ENCODE results near the gene PTPRM. TPM values are rescaled to one million over a fixed set of nuclear protein-coding genes. Genes with fewer than 3 reads are reported as not detected.

Gene PTPRM
- total and polyA plus RNA-seq, 4 donors: 9.2 to 23.0 (median 12.7) TPM

DNA sequence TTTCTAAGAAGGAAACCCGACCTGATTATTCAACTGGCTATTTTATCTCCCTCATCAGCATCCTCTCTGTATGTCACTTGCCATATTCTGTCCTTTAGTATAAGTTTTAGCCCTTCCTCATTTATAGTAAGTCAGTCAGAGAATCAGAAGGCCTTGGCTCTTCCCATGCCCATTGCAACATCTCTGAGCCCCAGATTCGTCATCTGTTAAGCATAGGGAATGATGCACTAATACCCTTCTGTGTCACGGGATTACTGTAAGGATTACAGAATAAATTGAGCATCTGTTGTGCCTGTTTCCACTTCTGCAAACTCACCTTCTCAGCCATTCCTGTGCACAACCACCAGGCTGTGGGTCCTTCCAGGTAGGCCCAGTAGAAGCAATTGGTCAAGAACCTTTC lies 784.0 kb downstream of the PTPRM start:
- H3K4me3 ChIP-seq (ENCODE audit: low read depth in 1 of 3, low read length in 3 of 3): no peak overlapping the region
- H3K27ac ChIP-seq (ENCODE audit: low read depth in 1 of 2, low read length in 2 of 2): no peak overlapping the region
- TF ChIP-seq RAD21 (IDR thresholded peaks at IDR 0.05) (no peak), GABPA (IDR thresholded peaks at IDR 0.05 in 1 of 2, conservative IDR thresholded peaks at IDR 0.05 in 1 of 2) (no peak), YY1 (IDR thresholded peaks at IDR 0.05) (no peak), FOXA2 (IDR thresholded peaks at IDR 0.05) (no peak), JUND (IDR thresholded peaks at IDR 0.05) (no peak), MAX (IDR thresholded peaks at IDR 0.05) (no peak), EGR1 (IDR thresholded peaks at IDR 0.05; ENCODE audit: low read depth in 2 of 2) (no peak), FOXA1 (IDR thresholded peaks at IDR 0.05) (no peak), HNF4G (IDR thresholded peaks at IDR 0.05) (no peak), TAF1 (conservative IDR thresholded peaks at IDR 0.05) (no peak), RXRA (IDR thresholded peaks at IDR 0.05) (no peak), HNF4A (conservative IDR thresholded peaks at IDR 0.05) (no peak)
- TF ChIP-seq, protein P1, sequence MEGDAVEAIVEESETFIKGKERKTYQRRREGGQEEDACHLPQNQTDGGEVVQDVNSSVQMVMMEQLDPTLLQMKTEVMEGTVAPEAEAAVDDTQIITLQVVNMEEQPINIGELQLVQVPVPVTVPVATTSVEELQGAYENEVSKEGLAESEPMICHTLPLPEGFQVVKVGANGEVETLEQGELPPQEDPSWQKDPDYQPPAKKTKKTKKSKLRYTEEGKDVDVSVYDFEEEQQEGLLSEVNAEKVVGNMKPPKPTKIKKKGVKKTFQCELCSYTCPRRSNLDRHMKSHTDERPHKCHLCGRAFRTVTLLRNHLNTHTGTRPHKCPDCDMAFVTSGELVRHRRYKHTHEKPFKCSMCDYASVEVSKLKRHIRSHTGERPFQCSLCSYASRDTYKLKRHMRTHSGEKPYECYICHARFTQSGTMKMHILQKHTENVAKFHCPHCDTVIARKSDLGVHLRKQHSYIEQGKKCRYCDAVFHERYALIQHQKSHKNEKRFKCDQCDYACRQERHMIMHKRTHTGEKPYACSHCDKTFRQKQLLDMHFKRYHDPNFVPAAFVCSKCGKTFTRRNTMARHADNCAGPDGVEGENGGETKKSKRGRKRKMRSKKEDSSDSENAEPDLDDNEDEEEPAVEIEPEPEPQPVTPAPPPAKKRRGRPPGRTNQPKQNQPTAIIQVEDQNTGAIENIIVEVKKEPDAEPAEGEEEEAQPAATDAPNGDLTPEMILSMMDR (IDR thresholded peaks at IDR 0.05; ENCODE audit: low read depth, low read length, missing input control): no peak
- TF ChIP-seq, protein P2, sequence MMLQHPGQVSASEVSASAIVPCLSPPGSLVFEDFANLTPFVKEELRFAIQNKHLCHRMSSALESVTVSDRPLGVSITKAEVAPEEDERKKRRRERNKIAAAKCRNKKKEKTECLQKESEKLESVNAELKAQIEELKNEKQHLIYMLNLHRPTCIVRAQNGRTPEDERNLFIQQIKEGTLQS (IDR thresholded peaks at IDR 0.05): no peak
- TF ChIP-seq, protein P3, sequence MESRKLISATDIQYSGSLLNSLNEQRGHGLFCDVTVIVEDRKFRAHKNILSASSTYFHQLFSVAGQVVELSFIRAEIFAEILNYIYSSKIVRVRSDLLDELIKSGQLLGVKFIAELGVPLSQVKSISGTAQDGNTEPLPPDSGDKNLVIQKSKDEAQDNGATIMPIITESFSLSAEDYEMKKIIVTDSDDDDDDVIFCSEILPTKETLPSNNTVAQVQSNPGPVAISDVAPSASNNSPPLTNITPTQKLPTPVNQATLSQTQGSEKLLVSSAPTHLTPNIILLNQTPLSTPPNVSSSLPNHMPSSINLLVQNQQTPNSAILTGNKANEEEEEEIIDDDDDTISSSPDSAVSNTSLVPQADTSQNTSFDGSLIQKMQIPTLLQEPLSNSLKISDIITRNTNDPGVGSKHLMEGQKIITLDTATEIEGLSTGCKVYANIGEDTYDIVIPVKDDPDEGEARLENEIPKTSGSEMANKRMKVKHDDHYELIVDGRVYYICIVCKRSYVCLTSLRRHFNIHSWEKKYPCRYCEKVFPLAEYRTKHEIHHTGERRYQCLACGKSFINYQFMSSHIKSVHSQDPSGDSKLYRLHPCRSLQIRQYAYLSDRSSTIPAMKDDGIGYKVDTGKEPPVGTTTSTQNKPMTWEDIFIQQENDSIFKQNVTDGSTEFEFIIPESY (IDR thresholded peaks at IDR 0.05): no peak
- no peak for DNase-seq (ENCODE audit: low spot score)
- H3K36me3 ChIP-seq (ENCODE audit: control insufficient read depth in 4 of 4, insufficient read depth in 3 of 4, low read depth in 1 of 4, low read length in 3 of 4): peaks cover 0 to 2% (median 0%) of the 10 kb centered on the region in 4 donors
- no peaks in the 10 kb centered on the region for H3K9me3 ChIP-seq (ENCODE audit: control insufficient read depth in 4 of 4, low read length in 3 of 4)
- H3K4me1 ChIP-seq (ENCODE audit: control insufficient read depth in 4 of 4, insufficient read depth in 4 of 4, low read length in 3 of 4): no peaks in the 10 kb centered on the region
- WGBS: 93% methylated on average over 3 of the region's 3 CpGs
- no peak overlapping the region for H3K9ac ChIP-seq (ENCODE audit: low read depth in 1 of 2, low read length in 2 of 2)
- H3K27me3 ChIP-seq (ENCODE audit: control insufficient read depth in 4 of 4, insufficient read depth in 4 of 4, low read length in 3 of 4): no peaks in the 10 kb centered on the region

GRCh38 chr18:8354304-8354703 lies 787.2 kb downstream of the PTPRM start:
- Histone ChIP-seq H3K27ac (ENCODE audit: low read depth in 1 of 2, low read length in 2 of 2) (no peak overlapping the region), H3K36me3 (ENCODE audit: control insufficient read depth in 4 of 4, insufficient read depth in 3 of 4, low read depth in 1 of 4, low read length in 3 of 4) (no peaks in the 10 kb centered on the region), H3K4me3 (ENCODE audit: low read depth in 1 of 3, low read length in 3 of 3) (no peak overlapping the region), H3K9ac (ENCODE audit: low read depth in 1 of 2, low read length in 2 of 2) (no peak overlapping the region), H3K9me3 (ENCODE audit: control insufficient read depth in 4 of 4, low read length in 3 of 4) (no peaks in the 10 kb centered on the region), H3K27me3 (ENCODE audit: control insufficient read depth in 4 of 4, insufficient read depth in 4 of 4, low read length in 3 of 4) (no peaks in the 10 kb centered on the region), H3K4me1 (ENCODE audit: control insufficient read depth in 4 of 4, insufficient read depth in 4 of 4, low read length in 3 of 4) (no peaks in the 10 kb centered on the region)
- WGBS: 74% methylated on average over 5 of the region's 5 CpGs
- no peak for DNase-seq (ENCODE audit: low spot score)
- TF ChIP-seq RXRA (IDR thresholded peaks at IDR 0.05) (no peak), TAF1 (conservative IDR thresholded peaks at IDR 0.05) (no peak), FOXA1 (IDR thresholded peaks at IDR 0.05) (no peak), EGR1 (IDR thresholded peaks at IDR 0.05; ENCODE audit: low read depth in 2 of 2) (no peak), GABPA (IDR thresholded peaks at IDR 0.05 in 1 of 2, conservative IDR thresholded peaks at IDR 0.05 in 1 of 2) (no peak), RAD21 (IDR thresholded peaks at IDR 0.05) (no peak), MAX (IDR thresholded peaks at IDR 0.05) (no peak), SP1 (IDR thresholded peaks at IDR 0.05) (no peak), JUND (IDR thresholded peaks at IDR 0.05) (no peak), FOXA2 (IDR thresholded peaks at IDR 0.05) (no peak), YY1 (IDR thresholded peaks at IDR 0.05) (no peak), HNF4A (conservative IDR thresholded peaks at IDR 0.05) (no peak), NR2F2 (IDR thresholded peaks at IDR 0.05) (no peak)
- TF ChIP-seq, protein P1 (IDR thresholded peaks at IDR 0.05; ENCODE audit: low read depth, low read length, missing input control): no peak
- TF ChIP-seq, protein P3 (IDR thresholded peaks at IDR 0.05): no peak
- TF ChIP-seq, protein P4, sequence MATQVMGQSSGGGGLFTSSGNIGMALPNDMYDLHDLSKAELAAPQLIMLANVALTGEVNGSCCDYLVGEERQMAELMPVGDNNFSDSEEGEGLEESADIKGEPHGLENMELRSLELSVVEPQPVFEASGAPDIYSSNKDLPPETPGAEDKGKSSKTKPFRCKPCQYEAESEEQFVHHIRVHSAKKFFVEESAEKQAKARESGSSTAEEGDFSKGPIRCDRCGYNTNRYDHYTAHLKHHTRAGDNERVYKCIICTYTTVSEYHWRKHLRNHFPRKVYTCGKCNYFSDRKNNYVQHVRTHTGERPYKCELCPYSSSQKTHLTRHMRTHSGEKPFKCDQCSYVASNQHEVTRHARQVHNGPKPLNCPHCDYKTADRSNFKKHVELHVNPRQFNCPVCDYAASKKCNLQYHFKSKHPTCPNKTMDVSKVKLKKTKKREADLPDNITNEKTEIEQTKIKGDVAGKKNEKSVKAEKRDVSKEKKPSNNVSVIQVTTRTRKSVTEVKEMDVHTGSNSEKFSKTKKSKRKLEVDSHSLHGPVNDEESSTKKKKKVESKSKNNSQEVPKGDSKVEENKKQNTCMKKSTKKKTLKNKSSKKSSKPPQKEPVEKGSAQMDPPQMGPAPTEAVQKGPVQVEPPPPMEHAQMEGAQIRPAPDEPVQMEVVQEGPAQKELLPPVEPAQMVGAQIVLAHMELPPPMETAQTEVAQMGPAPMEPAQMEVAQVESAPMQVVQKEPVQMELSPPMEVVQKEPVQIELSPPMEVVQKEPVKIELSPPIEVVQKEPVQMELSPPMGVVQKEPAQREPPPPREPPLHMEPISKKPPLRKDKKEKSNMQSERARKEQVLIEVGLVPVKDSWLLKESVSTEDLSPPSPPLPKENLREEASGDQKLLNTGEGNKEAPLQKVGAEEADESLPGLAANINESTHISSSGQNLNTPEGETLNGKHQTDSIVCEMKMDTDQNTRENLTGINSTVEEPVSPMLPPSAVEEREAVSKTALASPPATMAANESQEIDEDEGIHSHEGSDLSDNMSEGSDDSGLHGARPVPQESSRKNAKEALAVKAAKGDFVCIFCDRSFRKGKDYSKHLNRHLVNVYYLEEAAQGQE (IDR thresholded peaks at IDR 0.05): no peak
- TF ChIP-seq, protein P2 (IDR thresholded peaks at IDR 0.05): no peak
